GM21423 (cell line): ENCODE results near the gene ARAF.
"Not testable (repeated sequence)": the region's sequence is repeated elsewhere in the genome, so short reads cannot be mapped to it uniquely, and the experiment has no call there.

Experiments
- ATAC-seq: cut with Tn5 transposase; IDR thresholded peaks from one replicate; pipeline ENCODE4 v1.9.1; 2021; ENCODE audit warnings: mild to moderate bottlenecking, moderate library complexity; ENCODE audit not compliant: unreplicated experiment

ARAF gene

DNA sequence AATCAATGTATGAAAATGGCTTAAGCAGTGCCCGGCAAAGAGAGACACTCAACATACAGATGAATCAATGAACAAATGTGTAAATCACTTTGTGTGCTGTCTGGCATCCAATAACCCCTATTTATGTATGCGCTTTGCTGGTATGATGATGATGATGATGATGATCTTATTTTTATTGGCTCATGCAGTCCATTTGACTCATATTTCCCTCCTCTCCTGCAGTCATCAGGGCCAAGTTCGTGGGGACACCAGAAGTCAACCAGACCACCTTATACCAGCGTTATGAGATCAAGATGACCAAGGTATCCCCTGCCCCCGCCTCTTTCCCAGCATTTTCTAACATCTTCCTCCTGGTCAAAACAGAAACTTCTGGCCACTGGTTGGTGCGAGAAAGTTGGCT, 23.7 kb downstream of the ARAF start:
- ATAC-seq, result no peak

DNA sequence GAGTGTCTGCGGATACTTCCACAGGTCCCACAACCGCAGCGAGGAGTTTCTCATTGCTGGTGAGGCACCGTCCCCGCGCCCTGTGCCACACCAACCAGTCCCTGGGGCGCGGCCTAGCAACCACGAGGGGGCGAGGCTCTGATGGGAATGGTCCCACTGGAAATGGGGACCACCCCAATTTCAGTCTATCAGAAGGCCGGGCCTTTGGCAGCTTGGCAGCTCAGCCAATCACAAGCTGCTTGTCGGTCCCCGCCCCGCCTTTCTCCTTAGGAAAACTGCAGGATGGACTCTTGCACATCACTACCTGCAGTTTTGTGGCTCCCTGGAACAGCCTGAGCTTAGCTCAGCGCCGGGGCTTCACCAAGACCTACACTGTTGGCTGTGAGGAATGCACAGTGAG, 24.3 kb downstream of the ARAF start:
- ATAC-seq, result no peak

DNA sequence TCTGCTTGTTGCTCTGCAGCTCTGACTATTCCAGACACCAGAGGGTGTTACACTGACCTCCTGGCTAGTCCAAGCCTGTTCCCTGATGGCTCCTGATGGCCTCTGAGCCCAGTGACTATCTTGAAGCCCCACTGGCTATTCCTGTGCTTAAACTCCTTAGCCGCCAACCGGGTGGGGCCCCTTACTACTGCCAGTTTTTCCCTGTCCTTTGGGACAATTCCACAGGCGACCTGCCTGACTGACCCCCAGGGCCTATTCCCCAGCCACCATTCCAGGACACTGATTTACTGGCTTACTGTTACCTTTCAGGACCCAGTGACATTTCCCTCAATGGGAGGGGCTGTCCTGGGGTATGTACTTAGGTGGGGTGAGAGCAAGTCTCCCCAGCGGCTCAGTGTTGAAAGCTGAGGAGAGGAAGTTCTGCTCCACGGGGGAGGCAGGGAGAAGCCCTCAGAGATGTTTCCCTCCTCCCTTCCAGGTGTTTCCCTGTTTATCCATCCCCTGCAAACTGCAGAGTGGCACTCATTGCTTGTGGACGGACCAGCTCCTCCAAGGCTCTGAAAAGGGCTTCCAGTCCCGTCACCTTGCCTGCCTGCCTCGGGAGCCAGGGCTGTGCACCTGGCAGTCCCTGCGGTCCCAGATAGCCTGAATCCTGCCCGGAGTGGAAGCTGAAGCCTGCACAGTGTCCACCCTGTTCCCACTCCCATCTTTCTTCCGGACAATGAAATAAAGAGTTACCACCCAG, 25.2 kb downstream of the ARAF start:
- no peak for ATAC-seq

DNA sequence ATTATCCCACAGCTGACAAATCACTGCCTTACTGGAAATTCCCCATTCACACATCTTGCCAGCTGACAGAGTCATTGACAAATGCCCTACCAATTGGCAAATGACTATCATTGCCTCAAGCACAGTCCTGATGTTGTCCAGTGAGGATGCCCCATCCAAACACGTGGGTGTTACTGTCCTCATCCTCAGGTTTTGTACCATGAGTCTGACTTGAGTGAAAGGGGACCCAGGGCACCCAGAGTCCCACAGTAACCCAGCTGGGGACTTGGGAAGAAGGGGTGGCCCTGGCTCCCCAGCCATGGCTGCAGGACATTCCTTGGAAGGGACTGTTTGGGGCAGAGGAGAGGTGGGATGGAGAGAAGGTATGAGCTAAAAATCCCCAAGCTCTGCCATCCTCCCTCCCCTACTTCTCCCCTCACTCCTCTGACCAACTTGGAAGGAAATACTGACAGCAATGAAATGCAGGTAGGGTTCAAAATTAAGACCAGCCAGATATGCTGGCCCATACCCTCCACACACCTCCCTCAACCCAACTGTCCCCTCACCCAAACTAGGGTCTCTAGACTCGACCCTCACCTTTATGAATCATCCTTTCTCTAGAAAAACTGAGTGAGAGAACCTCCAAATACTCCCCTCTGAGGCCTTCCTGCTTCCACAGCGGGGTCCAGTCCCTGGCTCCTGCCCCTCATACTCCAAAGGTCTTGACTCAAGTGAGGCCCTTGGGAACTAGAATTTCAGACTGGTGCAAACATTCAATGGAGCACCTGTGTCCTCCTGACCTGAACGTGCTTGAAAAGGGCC, 26.3 kb downstream of the ARAF start:
- no peak for ATAC-seq

DNA sequence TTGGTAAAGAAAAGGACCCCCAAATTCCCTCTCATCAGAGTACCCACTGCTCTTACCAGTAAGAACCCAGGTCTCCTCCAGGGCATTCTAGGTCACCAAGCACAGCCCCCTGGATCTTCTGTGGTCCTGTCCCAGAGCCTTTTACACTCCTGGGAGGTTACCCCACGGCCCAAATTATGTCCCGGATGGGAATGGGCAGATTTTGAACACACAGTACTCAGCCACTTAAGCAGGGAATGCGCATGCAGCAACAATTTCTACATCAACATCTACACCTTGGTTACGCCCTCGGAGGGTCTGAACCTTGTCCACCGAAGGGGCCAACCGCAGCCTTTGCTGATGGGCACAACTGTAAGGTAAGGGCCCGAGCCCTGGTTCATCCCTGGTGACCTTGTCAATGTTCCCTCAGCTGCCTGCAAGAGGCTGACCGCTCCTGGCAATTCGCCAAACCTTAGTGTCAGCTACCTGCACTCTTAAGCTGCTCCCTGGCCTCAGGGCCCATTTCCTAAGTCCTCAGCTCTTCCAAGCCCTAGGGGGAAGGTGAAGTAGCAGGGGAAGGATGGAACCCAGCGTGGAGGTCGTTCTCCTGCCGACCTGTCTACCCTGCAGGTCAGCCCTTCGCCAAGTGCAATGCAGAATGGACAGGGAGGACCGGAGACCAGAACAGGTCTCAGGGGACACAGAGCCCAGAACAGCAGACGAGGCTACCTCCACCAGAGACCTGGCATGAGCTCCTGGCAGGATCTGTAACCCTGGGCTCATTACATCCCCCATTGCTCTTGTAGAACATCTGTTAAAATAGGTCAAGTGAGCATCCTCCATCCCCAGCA, 27.1 kb downstream of the ARAF start:
- no peak for ATAC-seq

DNA sequence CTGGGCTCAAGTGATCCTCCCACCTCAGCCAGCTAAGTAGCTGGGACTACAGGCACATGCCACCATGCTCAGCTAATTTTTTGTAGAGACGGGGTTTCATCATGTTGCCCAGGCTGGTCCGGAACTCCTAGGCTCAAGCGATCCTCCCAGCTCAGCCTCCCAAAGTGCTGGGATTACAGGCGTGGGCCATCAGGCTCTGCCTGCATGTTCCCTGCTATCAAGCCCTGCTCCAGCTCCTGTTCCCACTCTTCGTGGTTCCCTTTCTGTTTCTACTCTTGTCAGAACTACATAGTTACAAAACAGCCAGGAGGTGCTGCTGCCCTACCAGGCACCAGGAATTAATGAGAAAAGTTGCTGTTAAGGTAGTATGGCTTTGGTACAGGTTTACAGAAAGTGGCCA, 30.0 kb downstream of the ARAF start:
- no peak for ATAC-seq

DNA sequence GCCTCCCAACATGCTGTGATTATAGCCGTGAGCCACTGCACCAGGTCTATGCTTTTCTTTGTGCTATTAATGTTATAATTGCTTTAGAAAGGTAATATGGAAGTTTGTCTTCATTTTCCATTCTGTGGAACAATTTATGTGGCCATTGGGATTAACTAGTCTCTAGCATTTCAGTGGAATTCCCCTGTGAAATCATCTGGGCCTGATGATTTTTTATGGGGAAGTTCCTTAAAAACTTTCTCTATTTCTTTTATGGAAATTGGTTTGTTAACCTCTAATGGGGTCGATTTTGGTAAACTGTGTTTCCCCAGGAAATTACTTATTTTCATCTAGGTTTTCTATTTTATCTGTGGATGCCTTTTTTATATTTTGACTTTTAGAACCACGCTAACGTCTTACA, 32.5 kb downstream of the ARAF start:
- no peak for ATAC-seq

DNA sequence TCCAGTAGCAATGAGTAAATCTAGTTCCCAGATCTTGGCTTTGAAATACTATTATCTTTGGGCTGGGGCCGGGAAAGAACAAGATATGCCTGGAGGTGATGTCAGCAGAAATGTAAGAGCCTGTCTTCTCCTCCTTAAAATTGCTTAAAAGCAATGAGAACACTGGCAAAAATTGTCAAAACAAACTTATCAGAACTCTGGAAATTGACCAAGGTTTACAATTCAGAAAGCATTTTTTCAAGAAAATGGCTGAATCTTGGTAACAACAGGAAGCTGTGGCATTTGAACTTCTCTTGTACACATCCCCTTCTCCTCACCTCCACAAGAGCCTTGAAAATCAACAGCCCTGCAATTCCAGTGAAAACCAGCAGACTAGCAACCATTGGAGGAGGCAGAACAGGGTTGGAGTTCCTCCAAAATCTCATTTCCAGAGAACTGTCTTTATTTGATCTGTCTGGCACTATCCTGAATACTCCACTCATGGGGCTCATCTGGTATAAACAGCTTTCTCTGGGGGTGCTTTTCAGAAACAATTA, 34.8 kb downstream of the ARAF start:
- ATAC-seq, result no peak

DNA sequence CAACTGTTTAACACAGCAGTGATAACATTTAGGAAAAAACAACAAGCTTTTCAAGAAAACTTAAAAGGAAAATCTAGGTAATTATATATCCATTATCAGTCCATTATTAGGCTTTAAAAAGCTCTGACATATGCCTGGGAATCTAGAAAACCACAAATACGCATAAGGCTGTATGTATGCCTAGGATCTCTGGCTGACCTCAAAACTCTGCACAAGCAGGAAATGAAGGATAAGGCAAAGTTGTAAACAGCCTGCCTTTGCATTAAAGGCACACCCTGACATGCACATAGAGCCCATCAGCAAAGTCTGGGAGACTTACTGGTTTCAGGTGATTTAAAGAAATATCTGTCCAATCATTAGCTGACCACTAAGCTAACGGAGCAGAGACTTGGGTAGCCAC, 35.3 kb downstream of the ARAF start:
- ATAC-seq, result no peak

DNA sequence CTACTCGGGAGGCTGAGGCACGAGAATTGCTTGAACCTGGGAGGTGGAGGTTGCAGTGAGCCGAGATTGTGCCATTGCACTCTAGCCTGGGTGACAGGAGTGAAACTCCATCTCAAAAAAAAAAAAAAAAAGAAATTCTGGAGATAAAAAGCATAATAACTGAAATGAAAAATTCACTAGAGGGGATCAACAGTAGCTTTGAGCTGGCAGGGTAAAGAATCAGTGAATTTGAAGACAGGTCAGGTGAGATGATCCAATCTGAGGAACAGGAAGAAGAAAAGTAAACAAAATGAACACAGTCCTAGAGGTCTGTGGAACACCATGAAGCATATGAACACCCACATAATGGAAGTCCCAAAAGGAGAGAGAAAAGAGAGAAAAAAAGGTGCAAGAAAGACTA, 36.2 kb downstream of the ARAF start:
- ATAC-seq, result no peak

DNA sequence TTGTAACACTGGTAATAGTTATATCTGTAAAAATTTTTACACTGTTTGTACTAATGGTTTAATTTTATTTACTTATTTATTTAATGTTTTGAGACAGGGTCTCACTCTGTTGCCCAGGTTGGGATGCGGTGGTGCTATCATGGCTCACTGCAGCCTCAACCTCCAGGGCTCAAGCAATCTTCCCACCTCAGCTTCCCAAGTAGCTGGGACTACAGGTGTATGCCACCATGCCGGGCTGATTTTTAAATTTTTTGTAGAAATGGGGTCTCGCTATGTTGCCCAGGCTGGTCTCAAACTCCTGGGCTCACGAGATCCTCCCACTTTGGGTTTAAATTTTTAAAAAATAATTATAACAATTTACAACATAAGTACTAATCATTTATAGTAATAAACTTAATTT, 42.1 kb downstream of the ARAF start:
- not testable (repeated sequence) for ATAC-seq

DNA sequence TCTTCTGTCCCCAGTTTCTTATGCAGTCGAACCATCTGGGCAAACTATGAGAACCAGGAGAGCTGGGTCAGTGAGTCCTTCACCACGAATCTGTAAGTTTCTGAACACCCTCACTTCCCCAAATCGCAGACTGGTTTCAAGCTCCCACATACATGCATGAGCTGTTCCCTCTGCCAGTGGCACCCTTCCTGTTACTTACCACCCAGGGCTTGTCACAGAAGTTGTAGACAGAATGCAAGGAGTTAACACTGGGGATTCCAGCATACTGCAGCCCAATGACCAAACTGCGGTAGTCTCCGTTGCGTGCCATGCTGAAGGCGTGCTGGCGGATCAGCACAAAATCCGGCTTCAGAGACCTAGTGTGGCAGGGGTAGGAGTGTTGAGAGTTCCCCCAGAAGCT, 44.0 kb downstream of the ARAF start:
- ATAC-seq, result no peak

DNA sequence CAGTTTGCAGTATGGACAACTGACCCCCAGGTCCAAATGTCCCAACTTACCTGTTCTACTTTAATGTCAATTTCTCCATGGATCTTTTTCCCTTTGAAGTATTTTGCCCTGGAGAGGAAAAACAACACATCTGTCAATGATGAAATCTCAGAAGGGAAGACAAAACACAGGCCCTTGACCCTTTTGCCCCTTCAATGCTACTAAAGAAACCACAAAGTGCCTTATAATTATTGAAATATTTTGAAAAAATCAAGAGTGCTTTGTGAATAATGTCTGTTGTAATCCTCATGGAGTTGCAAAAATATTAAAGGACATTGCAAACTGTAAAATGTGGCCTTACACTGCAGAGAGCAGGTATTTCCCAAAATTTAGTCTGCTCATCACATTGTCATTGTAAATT, 46.1 kb downstream of the ARAF start:
- ATAC-seq, result no peak

DNA sequence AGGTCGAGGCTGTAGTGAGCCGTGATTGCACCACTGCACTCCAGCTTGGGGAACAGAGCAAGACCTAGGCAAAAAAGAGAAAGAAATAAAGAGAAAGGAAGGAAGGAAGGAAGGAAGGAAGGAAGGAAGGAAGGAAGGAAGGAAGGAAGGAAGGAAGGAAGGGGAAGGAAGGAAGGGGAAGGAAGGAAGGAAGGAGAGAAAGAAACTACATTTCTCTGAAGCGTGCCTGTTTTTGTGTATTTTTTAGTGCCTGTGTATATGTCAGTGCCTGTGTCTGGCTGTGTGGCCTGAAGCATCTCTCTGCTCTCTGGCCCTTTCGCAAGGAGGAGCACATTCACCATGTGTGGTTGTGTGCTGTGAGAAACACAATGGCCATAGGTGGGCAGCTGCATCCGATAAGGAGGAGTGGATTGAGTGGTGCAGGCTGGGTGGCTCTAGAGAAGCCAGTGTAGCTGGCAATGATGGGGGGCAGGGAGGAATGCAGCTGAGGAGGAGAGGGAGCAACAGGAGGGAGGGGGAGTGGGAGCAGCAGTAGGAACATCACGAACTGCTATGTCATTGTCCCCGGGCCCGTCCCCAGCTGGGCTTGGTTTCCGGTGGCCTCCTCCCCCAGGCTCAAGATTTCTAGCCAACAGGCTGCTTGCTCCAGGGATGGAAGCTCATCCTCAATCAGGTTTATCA, 47.3 kb downstream of the ARAF start:
- no peak for ATAC-seq

DNA sequence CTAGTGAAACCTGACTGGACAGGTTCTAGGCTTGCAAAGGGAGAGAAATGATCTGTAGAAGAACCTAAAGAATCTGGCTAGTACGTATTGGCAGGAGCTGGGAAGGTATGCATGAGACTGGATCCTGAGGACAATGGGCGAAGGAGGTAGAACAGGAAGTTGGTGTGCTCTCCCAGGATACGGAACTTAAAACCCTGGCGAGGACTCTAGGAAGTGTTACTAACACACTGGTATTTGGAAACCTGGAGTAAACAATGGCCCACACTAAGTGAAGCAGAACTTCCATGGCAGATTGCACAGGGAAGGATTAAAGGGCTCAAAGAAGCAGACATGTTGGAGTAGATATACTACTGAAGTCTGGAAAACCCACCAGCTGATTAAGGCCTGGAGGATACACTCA, 49.5 kb downstream of the ARAF start:
- ATAC-seq, result no peak

DNA sequence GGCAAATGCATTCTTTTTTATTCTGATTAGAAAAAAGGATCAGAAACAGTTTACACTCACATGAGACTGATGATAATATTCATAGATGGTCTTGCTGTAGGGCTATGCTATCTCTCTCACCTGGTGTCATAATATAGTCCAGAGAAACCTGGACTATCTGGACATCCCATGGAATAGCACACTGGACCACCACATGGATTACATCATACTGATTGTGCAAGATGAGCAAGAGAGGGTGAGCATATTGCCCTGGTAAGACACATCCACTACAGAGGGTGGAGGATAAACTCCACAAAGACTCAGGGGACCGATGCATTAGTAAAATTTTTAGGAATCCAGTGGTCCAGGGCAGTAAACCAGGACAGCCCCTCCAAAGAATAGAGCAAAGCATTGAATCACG, 50.5 kb downstream of the ARAF start:
- no peak for ATAC-seq

DNA sequence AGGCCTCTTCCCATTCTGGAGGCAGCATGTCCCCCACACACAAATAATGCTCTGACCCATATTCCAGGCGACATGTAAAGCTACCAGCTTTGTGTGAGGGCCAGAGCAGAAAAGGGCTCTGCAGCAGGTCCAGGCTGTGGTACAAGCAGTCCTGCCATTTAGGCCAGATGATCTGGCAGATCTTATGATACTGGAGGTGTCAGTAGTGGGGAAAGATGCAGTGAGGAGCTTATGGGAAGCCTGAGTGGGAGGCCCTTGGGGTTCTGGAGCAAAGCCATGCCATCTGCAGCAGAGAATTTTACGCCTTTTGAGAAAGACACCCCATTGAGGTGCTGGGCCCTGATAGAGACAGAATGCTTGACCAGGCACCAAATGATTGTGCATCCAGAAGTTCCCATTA, 50.9 kb downstream of the ARAF start:
- no peak for ATAC-seq

DNA sequence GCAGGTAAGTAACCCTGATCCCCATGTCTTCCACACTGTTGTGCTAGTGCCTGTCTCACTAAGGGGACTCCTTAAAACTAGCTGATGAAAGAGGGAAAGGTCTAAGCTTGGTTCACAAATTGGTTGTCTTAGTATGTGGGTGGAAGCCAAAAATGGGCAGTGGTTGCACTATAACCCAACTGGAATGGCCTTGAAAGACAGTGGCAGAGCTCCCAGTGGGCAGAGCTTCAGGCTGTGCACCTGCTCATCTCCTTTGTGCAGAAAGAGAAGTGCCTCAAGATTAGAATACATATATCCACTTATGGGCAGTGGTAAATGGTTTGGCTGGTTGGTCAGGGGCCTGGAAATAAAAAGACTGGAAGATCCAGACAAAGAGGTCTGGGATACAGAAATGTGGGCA, 51.4 kb downstream of the ARAF start:
- no peak for ATAC-seq

DNA sequence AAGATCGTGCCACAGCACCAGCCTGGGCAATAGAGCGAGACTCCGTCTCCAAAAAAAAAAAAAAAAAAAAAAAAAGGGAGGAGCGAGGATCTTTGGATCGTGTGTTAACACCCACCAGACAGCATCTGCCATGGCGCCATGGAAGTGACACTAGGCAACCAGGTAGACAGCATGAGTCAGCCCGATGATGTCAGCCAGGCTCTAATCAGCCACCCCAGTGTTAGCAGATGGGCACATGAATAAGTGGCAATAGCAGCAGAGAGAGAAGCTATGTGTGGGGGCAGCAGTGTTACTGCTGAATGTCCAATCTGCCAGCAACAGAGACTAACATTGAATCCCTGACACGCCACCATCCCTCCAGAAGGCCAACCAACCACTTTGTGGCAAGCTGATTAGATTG, 52.1 kb downstream of the ARAF start:
- no peak for ATAC-seq

DNA sequence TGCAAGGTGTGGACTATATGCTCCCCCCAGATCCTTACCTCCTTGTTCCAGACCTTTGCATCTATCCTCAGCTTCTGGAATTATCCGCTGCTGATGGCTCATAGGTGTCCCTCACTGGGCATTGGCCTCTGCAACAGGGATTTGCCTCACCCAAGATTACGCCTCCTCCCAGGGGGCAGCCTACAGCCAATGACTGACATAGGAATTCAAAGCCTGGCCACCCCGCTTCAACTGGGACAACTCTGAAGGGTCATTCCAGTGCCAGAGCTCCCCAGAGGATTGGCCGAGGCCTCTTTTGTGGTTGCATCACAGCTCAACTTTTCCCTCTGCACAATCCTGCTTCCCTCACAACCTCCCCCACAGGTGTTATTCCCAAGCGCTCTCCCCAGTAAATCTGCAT, 53.6 kb downstream of the ARAF start:
- no peak for ATAC-seq

DNA sequence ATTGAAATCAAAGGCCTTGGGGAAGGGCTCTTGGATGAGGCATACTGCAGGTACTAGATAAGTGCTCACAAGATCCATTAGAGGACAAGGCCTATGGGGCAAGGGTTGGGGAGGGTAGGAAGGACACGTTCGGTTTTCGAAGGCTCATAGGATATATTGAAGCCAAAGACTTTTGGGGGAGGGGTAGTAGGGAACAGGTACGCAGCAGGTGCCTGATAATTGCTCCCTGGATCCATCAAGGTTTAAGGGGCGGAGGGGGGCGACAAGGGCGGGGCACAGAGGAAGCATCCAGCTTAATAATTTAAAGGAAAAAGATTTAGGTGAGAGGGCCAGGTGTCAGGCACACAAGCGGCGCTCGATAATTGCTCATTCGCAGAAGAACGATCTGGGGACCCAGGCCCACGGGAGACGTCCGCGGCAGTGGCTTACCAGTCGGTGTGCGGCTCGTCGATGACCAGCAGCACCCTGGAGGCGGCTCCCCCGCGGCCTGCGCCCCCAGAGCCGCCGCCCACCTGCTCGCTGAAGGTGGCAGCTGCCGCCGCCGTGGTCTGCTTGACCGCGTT, 58.0 kb downstream of the ARAF start:
- ATAC-seq, result no peak
